NCI-H2081 (cell line): ENCODE data around the gene LBX1.

Experiments
- DNase-seq, 2 experiments: peaks; one replicate each; lab custom pipeline; 2025; lab: John Stamatoyannopoulos, UW

Gene LBX1

GRCh38 chr10:101224910-101225823 lies 4.1 kb downstream of the LBX1 start:
- DNase-seq: no peak

- DNase-seq: peak in 1 of 2 experiments; percentile 2
Measured at GRCh38 chr10:101224060-101224909, 5.0 kb downstream of the LBX1 start.

DNA sequence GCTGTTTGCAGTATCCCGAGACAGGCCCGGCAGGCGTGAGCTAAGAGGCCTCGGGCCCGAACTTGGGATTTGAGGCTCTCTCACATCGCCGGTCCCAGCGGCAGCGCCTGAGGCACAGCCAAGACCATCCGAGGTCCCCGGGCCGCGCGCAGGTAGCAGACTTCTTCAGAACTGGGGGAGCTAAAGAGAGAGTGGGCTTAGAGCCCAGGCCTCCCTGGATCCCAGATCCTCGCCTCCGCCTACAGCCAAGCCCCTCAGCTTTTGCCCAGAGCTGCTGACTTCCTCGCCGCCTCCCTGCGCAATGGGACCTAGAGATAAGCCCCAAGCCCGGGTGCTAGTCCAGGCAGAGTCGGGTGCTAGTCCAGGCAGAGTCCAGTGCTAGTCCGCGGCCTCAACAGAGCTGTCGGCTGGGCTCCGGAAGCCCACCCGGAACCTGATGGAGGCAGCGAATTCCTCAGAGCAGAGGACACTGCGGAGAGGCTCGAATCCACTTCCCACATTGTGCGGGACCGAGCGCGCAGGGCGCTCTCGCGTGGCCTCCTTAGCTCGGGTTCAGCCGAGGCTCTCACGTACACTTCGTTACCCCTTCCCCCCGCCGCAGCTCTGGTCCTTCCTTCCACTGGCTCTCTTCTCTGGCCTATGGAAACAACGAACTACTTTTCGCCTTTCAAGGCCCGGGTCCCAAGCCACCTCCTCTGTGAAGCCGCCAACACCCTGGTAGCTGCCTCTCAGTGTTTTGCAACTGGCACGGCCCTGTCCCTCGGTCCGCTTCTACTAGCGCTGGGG lies 5.8 kb downstream of the LBX1 start:
- no peak for DNase-seq

GRCh38 chr10:101222683-101223273 lies 6.5 kb downstream of the LBX1 start:
- no peak for DNase-seq

GRCh38 chr10:101221963-101222531 lies 7.2 kb downstream of the LBX1 start:
- no peak for DNase-seq

- no peak for DNase-seq
Measured at GRCh38 chr10:101221549-101221948, 7.7 kb downstream of the LBX1 start.

DNA sequence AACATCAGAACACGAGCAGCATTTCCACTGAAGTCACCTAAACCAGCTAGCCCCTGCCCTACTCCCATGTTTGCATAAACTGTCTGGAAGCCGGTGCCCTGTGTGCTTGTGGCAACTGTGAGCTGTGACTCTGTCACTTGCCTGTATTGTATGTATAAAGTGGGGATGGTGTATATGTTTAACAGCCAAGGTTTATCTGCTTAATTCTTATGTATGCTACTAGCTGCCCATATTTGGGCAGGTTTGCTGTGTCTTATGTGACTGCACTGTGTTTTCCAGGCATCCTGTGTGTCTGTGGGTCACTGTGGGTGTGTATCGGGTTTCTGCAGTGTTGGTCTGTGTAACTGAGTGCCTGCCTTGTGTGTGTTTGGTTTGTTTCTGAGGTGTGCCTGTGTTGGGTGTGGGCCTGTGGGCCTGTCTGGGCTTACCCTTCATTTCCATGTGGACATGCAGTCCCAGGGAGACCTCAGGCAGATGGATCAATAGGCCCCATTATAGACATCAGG lies 9.3 kb downstream of the LBX1 start:
- no peak for DNase-seq

- no peak for DNase-seq
Measured at GRCh38 chr10:101219139-101219945, 9.9 kb downstream of the LBX1 start.

GRCh38 chr10:101218351-101219138 lies 10.7 kb downstream of the LBX1 start:
- no peak for DNase-seq

DNA sequence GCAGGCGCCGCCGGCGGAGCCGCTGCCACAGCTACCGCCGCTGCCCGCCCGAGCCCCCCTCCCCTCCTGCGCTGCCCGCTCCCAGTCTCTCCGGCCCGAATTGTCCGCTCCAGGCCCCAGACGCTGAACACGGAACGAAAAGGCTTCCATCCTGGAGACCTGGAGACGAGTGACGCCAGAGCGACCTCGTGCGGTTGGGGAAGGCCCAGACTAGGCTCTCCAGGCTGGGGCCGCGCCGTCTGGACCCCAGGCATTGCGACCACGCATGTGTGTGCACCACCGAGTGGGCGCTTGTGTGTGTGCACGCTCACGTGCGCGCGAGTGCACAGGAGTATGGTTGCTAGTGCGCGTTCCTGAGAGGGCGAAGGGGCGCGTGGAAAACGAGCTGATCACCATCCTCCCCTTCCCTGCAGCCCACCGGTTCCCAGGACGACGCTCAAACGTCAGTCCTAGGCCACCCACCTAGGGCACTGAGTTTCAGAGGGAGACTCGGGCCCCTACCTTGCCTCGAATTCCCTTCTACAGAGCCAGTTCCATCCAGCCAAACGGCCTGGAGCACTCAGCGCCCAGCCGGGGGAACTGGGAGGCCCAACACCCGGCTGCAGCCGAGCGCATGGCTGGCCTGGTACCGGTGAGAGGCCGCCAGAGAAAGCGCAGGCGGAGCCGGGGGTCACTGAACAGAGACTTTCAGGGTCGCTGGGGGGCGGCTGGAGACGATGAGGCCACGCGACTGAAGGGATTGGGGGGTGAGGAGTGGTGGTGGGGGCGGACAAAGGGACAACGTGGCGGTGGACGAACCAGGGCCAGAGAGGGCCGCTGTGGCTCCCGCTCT lies 11.6 kb downstream of the LBX1 start:
- DNase-seq: peak; percentile 44 to 53

DNA sequence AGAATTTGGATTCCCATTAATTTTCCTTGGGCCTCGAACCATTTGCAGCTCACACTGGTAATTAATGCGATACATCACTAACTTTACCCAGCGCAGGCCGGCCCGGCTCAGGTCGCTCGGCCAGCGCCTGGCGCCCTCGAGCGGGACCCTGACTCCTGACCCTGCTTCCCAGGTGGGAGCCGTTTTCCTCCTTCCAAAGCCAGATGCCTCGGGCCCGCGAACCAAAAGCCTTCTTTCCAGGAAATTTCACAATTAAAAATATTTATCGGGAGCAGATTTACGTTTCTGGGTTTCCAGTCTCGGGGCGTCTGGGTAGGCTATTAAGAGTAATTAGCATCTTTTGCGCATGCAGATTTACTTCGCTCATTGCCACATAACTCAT lies 12.2 kb downstream of the LBX1 start:
- no peak for DNase-seq

- DNase-seq: no peak
Measured at GRCh38 chr10:101216207-101217043, 12.8 kb downstream of the LBX1 start.

- DNase-seq: no peak
Measured at GRCh38 chr10:101215397-101216206, 13.7 kb downstream of the LBX1 start.

GRCh38 chr10:101214446-101215396 lies 14.5 kb downstream of the LBX1 start:
- peak; percentile 41 to 66 for DNase-seq

DNA sequence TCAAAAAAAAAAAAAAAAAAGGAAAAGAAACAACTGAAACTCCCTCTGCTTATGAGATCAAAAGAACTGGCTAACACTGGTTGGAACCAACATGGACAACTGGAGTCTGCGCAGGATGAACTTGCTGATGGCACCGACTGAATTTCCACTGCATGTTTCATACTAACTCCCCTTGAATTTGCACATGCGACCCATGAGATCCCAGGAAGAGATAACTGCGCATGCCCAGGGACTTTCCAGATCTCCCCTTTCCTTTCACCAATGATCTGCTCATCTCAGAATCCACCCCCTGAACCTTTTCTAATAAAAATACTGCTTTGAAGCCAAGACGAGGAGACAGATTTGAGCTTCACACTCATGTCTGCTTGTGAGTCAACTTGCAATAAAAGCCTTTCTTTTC lies 20.7 kb downstream of the LBX1 start:
- no peak for DNase-seq

- DNase-seq: no peak
Measured at GRCh38 chr10:101207026-101207425, 22.2 kb downstream of the LBX1 start.
